Measurements from ENCODE around the gene FAM78B.

Gene FAM78B

GRCh38 chr1:166156674-166157073, 10.1 kb downstream of the FAM78B start:
- TF ChIP-seq, protein P1, sequence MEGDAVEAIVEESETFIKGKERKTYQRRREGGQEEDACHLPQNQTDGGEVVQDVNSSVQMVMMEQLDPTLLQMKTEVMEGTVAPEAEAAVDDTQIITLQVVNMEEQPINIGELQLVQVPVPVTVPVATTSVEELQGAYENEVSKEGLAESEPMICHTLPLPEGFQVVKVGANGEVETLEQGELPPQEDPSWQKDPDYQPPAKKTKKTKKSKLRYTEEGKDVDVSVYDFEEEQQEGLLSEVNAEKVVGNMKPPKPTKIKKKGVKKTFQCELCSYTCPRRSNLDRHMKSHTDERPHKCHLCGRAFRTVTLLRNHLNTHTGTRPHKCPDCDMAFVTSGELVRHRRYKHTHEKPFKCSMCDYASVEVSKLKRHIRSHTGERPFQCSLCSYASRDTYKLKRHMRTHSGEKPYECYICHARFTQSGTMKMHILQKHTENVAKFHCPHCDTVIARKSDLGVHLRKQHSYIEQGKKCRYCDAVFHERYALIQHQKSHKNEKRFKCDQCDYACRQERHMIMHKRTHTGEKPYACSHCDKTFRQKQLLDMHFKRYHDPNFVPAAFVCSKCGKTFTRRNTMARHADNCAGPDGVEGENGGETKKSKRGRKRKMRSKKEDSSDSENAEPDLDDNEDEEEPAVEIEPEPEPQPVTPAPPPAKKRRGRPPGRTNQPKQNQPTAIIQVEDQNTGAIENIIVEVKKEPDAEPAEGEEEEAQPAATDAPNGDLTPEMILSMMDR (IDR thresholded peaks at IDR 0.05; ENCODE audit: borderline replicate concordance, control extremely low read depth, extremely low read depth, insufficient read depth, missing control alignments): no peak
- in situ Hi-C loops (cut with MboI; ENCODE audit: low sequenced_read_pairs, unreplicated experiment): no loop called here
- DNase-seq (ENCODE audit: low spot score): no peak

GRCh38 chr1:166155108-166155507, 11.7 kb downstream of the FAM78B start:
- in situ Hi-C loops (cut with MboI; ENCODE audit: low sequenced_read_pairs, unreplicated experiment): no loop called here
- TF ChIP-seq, protein P1 (IDR thresholded peaks at IDR 0.05; ENCODE audit: borderline replicate concordance, control extremely low read depth, extremely low read depth, insufficient read depth, missing control alignments): no peak
- DNase-seq (ENCODE audit: low spot score): no peak

GRCh38 chr1:166153525-166154314, 13.1 kb downstream of the FAM78B start:
- in situ Hi-C loops (cut with MboI; ENCODE audit: low sequenced_read_pairs, unreplicated experiment): no loop called here
- TF ChIP-seq, protein P1 (IDR thresholded peaks at IDR 0.05; ENCODE audit: borderline replicate concordance, control extremely low read depth, extremely low read depth, insufficient read depth, missing control alignments): no peak
- no peak for DNase-seq (ENCODE audit: low spot score)

- in situ Hi-C loops (cut with MboI; ENCODE audit: low sequenced_read_pairs, unreplicated experiment): no loop called here
- TF ChIP-seq, protein P1 (IDR thresholded peaks at IDR 0.05; ENCODE audit: borderline replicate concordance, control extremely low read depth, extremely low read depth, insufficient read depth, missing control alignments): no peak
- no peak for DNase-seq (ENCODE audit: low spot score)
These were observed 13.8 kb downstream of the FAM78B start for GRCh38 chr1:166152978-166153377.

DNA sequence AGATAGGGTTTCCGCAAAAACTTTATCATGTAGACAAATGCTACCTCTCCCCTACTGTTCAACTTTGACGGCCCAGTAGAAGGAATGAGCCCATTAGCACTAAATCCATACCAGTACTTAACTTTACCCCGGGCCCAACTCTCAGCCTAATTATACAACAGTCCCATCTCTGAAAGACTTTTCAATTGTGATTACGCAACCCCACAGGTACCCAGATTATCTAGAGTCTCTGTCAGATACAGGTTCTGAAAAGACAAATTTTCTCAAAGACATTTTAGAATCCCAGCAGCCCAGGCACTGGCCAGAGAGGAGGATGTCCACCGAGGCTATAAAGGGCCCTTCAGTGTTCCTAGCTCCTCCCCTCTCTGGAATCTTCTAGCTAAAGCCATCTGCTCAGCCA, 15.0 kb downstream of the FAM78B start:
- no peak for DNase-seq (ENCODE audit: low spot score)
- TF ChIP-seq, protein P1 (IDR thresholded peaks at IDR 0.05; ENCODE audit: borderline replicate concordance, control extremely low read depth, extremely low read depth, insufficient read depth, missing control alignments): no peak
- in situ Hi-C loops (cut with MboI; ENCODE audit: low sequenced_read_pairs, unreplicated experiment): no loop called here

DNA sequence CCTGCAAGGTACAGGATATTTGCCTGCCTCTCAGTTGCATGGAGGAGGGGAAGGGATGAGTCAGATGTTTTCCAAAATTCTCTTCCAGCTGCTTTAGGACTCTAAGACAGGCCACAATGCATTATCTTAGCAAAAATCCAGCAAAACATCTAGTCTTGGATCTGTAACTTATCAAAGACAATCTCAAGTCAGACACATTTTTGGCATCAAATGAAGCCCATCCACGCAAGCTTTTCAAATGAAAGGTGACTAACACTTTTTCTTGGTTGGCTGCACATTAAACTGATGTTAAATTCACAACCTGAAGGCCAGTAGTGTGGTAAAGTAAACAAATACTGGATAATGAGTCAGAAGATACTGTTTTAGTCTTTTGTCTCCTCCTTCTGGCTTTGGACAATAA, 21.3 kb downstream of the FAM78B start:
- no peak for DNase-seq (ENCODE audit: low spot score)
- in situ Hi-C loops (cut with MboI; ENCODE audit: low sequenced_read_pairs, unreplicated experiment): no loop called here
- TF ChIP-seq, protein P1 (IDR thresholded peaks at IDR 0.05; ENCODE audit: borderline replicate concordance, control extremely low read depth, extremely low read depth, insufficient read depth, missing control alignments): no peak
